H1 (cell line): ENCODE data around the gene PAXX. TPM values are rescaled to one million over a fixed set of nuclear protein-coding genes. Genes with fewer than 3 reads are reported as not detected.

Experiments
- CTCF ChIA-PET: fragments of 300-600 bp; sonication (Branson Sonifier 250); formaldehyde crosslinking; loops from one replicate; lab custom pipeline; 2021; ENCODE audit not compliant: partially characterized antibody; lab: Charles Lee
- POLR2A ChIA-PET: fragments of 300-600 bp; sonication (Branson Sonifier 250); formaldehyde crosslinking; loops from one replicate; lab custom pipeline; 2021; ENCODE audit warnings: inconsistent platforms; ENCODE audit not compliant: partially characterized antibody; lab: Charles Lee
- DNase-seq, 2 experiments: peaks; one replicate each; pipeline versions ENCODE4 v3.0.0 to v3.0.0-alpha.2; 2010 to 2022; ENCODE audit warnings: low spot score in 2 of 2, low read depth in 1 of 2, mixed read lengths in 1 of 2
- FAIRE-seq: peaks from 2 replicates; lab custom pipeline; 2011; peaks lifted over from hg19 to GRCh38; lab: Jason Lieb, UNC
- H2AFZ ChIP-seq: 2 replicates; pipeline ENCODE4 v1.8.1; 2012; ENCODE audit warnings: low read length, inconsistent platforms
- H2AK5ac ChIP-seq: 2 replicates; pipeline ENCODE4 v1.6.1; 2013; ENCODE audit warnings: low read depth, low read length
- H2BK120ac ChIP-seq: replicated peaks from 2 replicates; pipeline ENCODE3; 2013; ENCODE audit warnings: low read depth, low read length, inconsistent platforms
- H2BK12ac ChIP-seq: 2 replicates; pipeline ENCODE4 v1.6.1; 2013; ENCODE audit warnings: low read depth, low read length
- H2BK15ac ChIP-seq: 2 replicates; pipeline ENCODE4 v1.6.1; 2013; ENCODE audit warnings: low read length
- H2BK20ac ChIP-seq: 2 replicates; pipeline ENCODE4 v1.6.1; 2013; ENCODE audit warnings: low read length
- H2BK5ac ChIP-seq: 2 replicates; pipeline ENCODE4 v1.6.1; 2013; ENCODE audit warnings: low read depth, low read length
- H3K14ac ChIP-seq: 2 replicates; pipeline ENCODE4 v1.6.1; 2013; ENCODE audit warnings: inconsistent platforms; ENCODE audit not compliant: insufficient read length
- H3K18ac ChIP-seq: 2 replicates; pipeline ENCODE4 v1.6.1; 2013; ENCODE audit warnings: low read length; ENCODE audit errors: extremely low read depth
- H3K23ac ChIP-seq: 2 replicates; pipeline ENCODE4 v1.6.1; 2013; ENCODE audit warnings: inconsistent platforms; ENCODE audit not compliant: insufficient read length
- H3K23me2 ChIP-seq: 2 replicates; pipeline ENCODE4 v1.6.1; 2013; ENCODE audit warnings: low read depth, low read length
- H3K27ac ChIP-seq: 2 replicates; pipeline ENCODE4 v1.6.1; 2011; ENCODE audit warnings: low read depth, low read length, inconsistent platforms
- H3K27me3 ChIP-seq, 4 experiments: replicated peaks in 1 of 4; 1 replicate in 1 of 4; 2 replicates in 3 of 4; pipeline versions ENCODE4 v1.6.1 to v1.8.1; 2011 to 2013; ENCODE audit warnings: low read length in 3 of 4, mild to moderate bottlenecking in 3 of 4, inconsistent platforms in 2 of 4, mixed read lengths in 2 of 4, moderate library complexity in 1 of 4; ENCODE audit not compliant: control insufficient read depth in 3 of 4, insufficient read depth in 3 of 4; ENCODE audit errors: extremely low read depth in 1 of 4
- H3K36me3 ChIP-seq, 4 experiments: 2 replicates each; pipeline versions ENCODE4 v1.6.1 to v1.8.1; 2011 to 2013; ENCODE audit warnings: mild to moderate bottlenecking in 4 of 4, low read length in 3 of 4, moderate library complexity in 2 of 4, control low read depth in 1 of 4, inconsistent platforms in 1 of 4; ENCODE audit not compliant: insufficient read depth in 4 of 4, control insufficient read depth in 2 of 4
- H3K4ac ChIP-seq: replicated peaks from 2 replicates; pipeline ENCODE3; 2013; ENCODE audit warnings: low read length, low read depth, mixed read lengths, inconsistent platforms; ENCODE audit not compliant: insufficient read length
- H3K4me1 ChIP-seq, 4 experiments: replicated peaks in 1 of 4; 1 replicate in 1 of 4; 2 replicates in 3 of 4; pipeline versions ENCODE4 v1.6.1 to v1.8.1; 2011 to 2013; ENCODE audit warnings: low read length in 3 of 4, inconsistent platforms in 2 of 4, mixed read lengths in 1 of 4; ENCODE audit not compliant: insufficient read depth in 4 of 4, control insufficient read depth in 3 of 4
- H3K4me2 ChIP-seq, 2 experiments: 2 replicates each; pipeline versions ENCODE4 v1.6.1 to v1.8.1; 2011 to 2013; ENCODE audit warnings: low read depth in 2 of 2, low read length in 2 of 2, control low read depth in 1 of 2, inconsistent platforms in 1 of 2, mild to moderate bottlenecking in 1 of 2; ENCODE audit not compliant: insufficient read depth in 1 of 2
- H3K4me3 ChIP-seq, 4 experiments: fragments of 200-600, 300-600 bp in 1 of 4; sonication (generic), shearing (Covaris generic), sonication (Bioruptor Twin) in 1 of 4; 2 replicates each; pipeline versions ENCODE4 v1.5.1 to v1.8.1; 2011 to 2016; ENCODE audit warnings: low read length in 4 of 4, low read depth in 3 of 4, control low read depth in 2 of 4, inconsistent platforms in 2 of 4, mild to moderate bottlenecking in 2 of 4, mixed read lengths in 1 of 4, moderate library complexity in 1 of 4; ENCODE audit not compliant: insufficient read depth in 2 of 4; ENCODE audit errors: extremely low read depth in 1 of 4
- H3K56ac ChIP-seq: replicated peaks from 2 replicates; pipeline ENCODE3; 2013; ENCODE audit warnings: low read depth, mild to moderate bottlenecking, mixed read lengths, low read length, inconsistent platforms; ENCODE audit not compliant: insufficient read length
- H3K79me1 ChIP-seq: 2 replicates; pipeline ENCODE4 v1.6.1; 2013; ENCODE audit warnings: low read depth, low read length, control low read depth
- H3K79me2 ChIP-seq, 2 experiments: 2 replicates each; pipeline versions ENCODE4 v1.6.1 to v1.8.1; 2012 to 2013; ENCODE audit warnings: low read length in 2 of 2, mild to moderate bottlenecking in 2 of 2, inconsistent platforms in 1 of 2; ENCODE audit not compliant: insufficient read depth in 2 of 2, control insufficient read depth in 1 of 2
- H3K9ac ChIP-seq, 4 experiments: replicated peaks in 1 of 4; 1 replicate in 1 of 4; 2 replicates in 3 of 4; pipeline versions ENCODE4 v1.6.1 to v1.8.1; 2011 to 2013; ENCODE audit warnings: low read depth in 3 of 4, low read length in 3 of 4, control low read depth in 2 of 4, mild to moderate bottlenecking in 2 of 4, moderate library complexity in 2 of 4, inconsistent platforms in 1 of 4; ENCODE audit errors: extremely low read depth in 1 of 4
- H3K9me3 ChIP-seq, 2 experiments: 2 replicates each; pipeline versions ENCODE4 v1.6.1 to v1.8.1; 2012 to 2013; ENCODE audit warnings: mild to moderate bottlenecking in 2 of 2, moderate library complexity in 2 of 2, control low read depth in 1 of 2, inconsistent platforms in 1 of 2, low read depth in 1 of 2, low read length in 1 of 2, mixed read lengths in 1 of 2; ENCODE audit not compliant: insufficient read depth in 2 of 2
- H4K20me1 ChIP-seq, 2 experiments: replicated peaks in 1 of 2; 2 replicates each; pipeline versions ENCODE3 to v1.8.1; 2011 to 2013; ENCODE audit warnings: inconsistent platforms in 2 of 2, low read length in 2 of 2, mild to moderate bottlenecking in 1 of 2; ENCODE audit not compliant: insufficient read depth in 2 of 2, control insufficient read depth in 1 of 2
- H4K5ac ChIP-seq: 2 replicates; pipeline ENCODE4 v1.6.1; 2013; ENCODE audit warnings: low read length, low read depth, mixed read lengths, inconsistent platforms; ENCODE audit not compliant: insufficient read length
- H4K8ac ChIP-seq: 2 replicates; pipeline ENCODE4 v1.8.0; 2013; ENCODE audit warnings: mild to moderate bottlenecking, moderate library complexity, low read length, inconsistent platforms; ENCODE audit not compliant: insufficient read depth; ENCODE audit errors: extremely low read depth
- H4K91ac ChIP-seq: replicated peaks from 2 replicates; pipeline ENCODE3; 2013; ENCODE audit warnings: low read length, mixed read lengths, inconsistent platforms; ENCODE audit not compliant: insufficient read length
- ATF2 ChIP-seq: IDR thresholded peaks from 2 replicates; pipeline ENCODE4 v1.6.1; 2012; ENCODE audit warnings: low read length, inconsistent platforms
- ATF3 ChIP-seq: IDR thresholded peaks from 2 replicates; pipeline ENCODE4 v1.6.1; 2011; ENCODE audit warnings: low read depth, mild to moderate bottlenecking, low read length; ENCODE audit not compliant: insufficient read depth
- BRCA1 ChIP-seq: IDR thresholded peaks from 2 replicates; pipeline ENCODE4 v1.6.1; 2012; ENCODE audit warnings: low read depth, low read length, improper control_type of control experiment
- CHD1 ChIP-seq: IDR thresholded peaks from 2 replicates; pipeline ENCODE4 v1.6.1; 2012; ENCODE audit warnings: low read depth, low read length, improper control_type of control experiment
- FOSL1 ChIP-seq: IDR thresholded peaks from 2 replicates; pipeline ENCODE4 v1.6.1; 2011; ENCODE audit warnings: mild to moderate bottlenecking, low read depth, low read length, moderate library complexity; ENCODE audit not compliant: insufficient read depth
- KDM4A ChIP-seq: IDR thresholded peaks from one replicate; pipeline ENCODE4 v1.7.1; 2012; ENCODE audit warnings: low read depth, mild to moderate bottlenecking, moderate library complexity, low read length, inconsistent platforms; ENCODE audit not compliant: severe bottlenecking
- POLR2AphosphoS5 ChIP-seq: IDR thresholded peaks from 2 replicates; pipeline ENCODE4 v1.6.1; 2011; ENCODE audit warnings: low read depth, low read length
- RAD21 ChIP-seq, 2 experiments: IDR thresholded peaks in 1 of 2; conservative IDR thresholded peaks in 1 of 2; 2 replicates each; pipeline ENCODE4 v1.6.1; 2011; ENCODE audit warnings: low read depth in 2 of 2, low read length in 2 of 2, improper control_type of control experiment in 1 of 2, inconsistent platforms in 1 of 2, mild to moderate bottlenecking in 1 of 2, moderate library complexity in 1 of 2
- RXRA ChIP-seq: IDR thresholded peaks from 2 replicates; pipeline ENCODE4 v1.6.1; 2011; ENCODE audit warnings: low read depth, mild to moderate bottlenecking, low read length, moderate library complexity; ENCODE audit not compliant: insufficient read depth
- USF2 ChIP-seq: IDR thresholded peaks from 2 replicates; pipeline ENCODE4 v1.6.1; 2011; ENCODE audit warnings: low read length, improper control_type of control experiment
- WGBS, 2 experiments: shearing (Covaris generic) in 1 of 2; methylation state at CpG; one replicate each; pipeline versions ENCODE4 v1.1.6 to v1.1.7; 2013 to 2015; ENCODE audit warnings: low lambda C conversion rate in 2 of 2, mixed read lengths in 2 of 2, inconsistent platforms in 1 of 2, low coverage in 1 of 2, missing lambda C conversion rate in 1 of 2; ENCODE audit not compliant: insufficient replicate concordance in 2 of 2, insufficient coverage in 1 of 2, insufficient read length in 1 of 2; ENCODE audit errors: extremely low coverage in 1 of 2, missing lambda C conversion rate in 1 of 2; 5-methylcytosine and 5-hydroxymethylcytosine counted together
- polyA plus RNA-seq, 7 experiments: library from polyadenylated mRNA; depleted of rRNA in 3 of 7; stranded (reverse) in 5 of 7; unstranded in 2 of 7; fragments of >200 nt in 5 of 7; fragments of 200-250 nt in 2 of 7; gene quantifications; 1 replicate in 5 of 7; 2 replicates in 1 of 7; 4 replicates in 1 of 7; pipeline versions ENCODE4 v1.2.1 to v1.2.3, GENCODE V29; 2011 to 2013; ENCODE audit warnings: missing spikeins in 2 of 7, mixed read lengths in 2 of 7
- total RNA-seq: library from RNA; stranded (reverse); fragmentation: NEBNext Ultra II Directional; extraction: Animal tissue kit (Norgen Biotek cat#: 25700); gene quantifications from 2 replicates; pipeline ENCODE4 v1.2.1, GENCODE V29; 2021

The PAXX gene
- total and polyA plus RNA-seq, 2 of the 8 experiments (the other 6 are each of a cell fraction or from before 2014, with no cell fraction given), result 43.4 to 45.9 TPM

GRCh38 chr9:137015540-137015930, 23.3 kb downstream of the PAXX start:
- Histone ChIP-seq H3K36me3 (peaks cover 0 to 13% (median 0%) of the 10 kb centered on the region in 4 experiments; a peak in 1 of 8 replicates), H2BK12ac (no peak overlapping the region), H2BK15ac (no peak overlapping the region), H3K4ac (no peak overlapping the region), H3K27me3 (no peaks in the 10 kb centered on the region; a peak in 1 of 7 replicates), H2BK120ac (no peak overlapping the region), H3K4me3 (no peak overlapping the region), H3K23ac (no peak overlapping the region), H3K9ac (no peak overlapping the region), H3K4me1 (peaks cover 0 to 7% (median under 1%) of the 10 kb centered on the region in 4 experiments; a peak in 2 of 7 replicates), H2BK5ac (no peak overlapping the region), H4K91ac (no peak overlapping the region), H4K5ac (no peak overlapping the region), H3K18ac (no peak overlapping the region), H4K8ac (no peak overlapping the region), H3K79me1 (no peaks in the 10 kb centered on the region), H3K56ac (no peak overlapping the region), H3K27ac (no peak overlapping the region), H3K23me2 (no peaks in the 10 kb centered on the region; the same call in 1 of the 2 replicates), H3K14ac (no peak overlapping the region), H2BK20ac (no peak overlapping the region), H2AFZ (no peak overlapping the region), H3K9me3 (peaks cover 0 to 27% of the 10 kb centered on the region in 2 experiments; a peak in 2 of 4 replicates), H3K79me2 (no peaks in the 10 kb centered on the region), H3K4me2 (no peak overlapping the region), H2AK5ac (no peak overlapping the region), H4K20me1 (no peaks in the 10 kb centered on the region)
- ChIA-PET CTCF (interaction anchor here (1.0 to 2.8 kb wide), 7 partner anchors 11 to 68 kb away, joined by 3 to 11 read pairs (median 5); no protein-coding TSS in a partner anchor), POLR2A (no interaction called here)
- 98% methylated on average over 21 of the region's 25 CpGs; no CpG with 5 or more reads in 1 of the 2 experiments for WGBS, 2 experiments
- DNase-seq (no peak), FAIRE-seq (no peak)
- TF ChIP-seq ATF2, result no peak
- no peak for TF ChIP-seq POLR2AphosphoS5
- TF ChIP-seq FOSL1, result no peak
- TF ChIP-seq KDM4A, result no peak
- no peak for TF ChIP-seq RXRA
- TF ChIP-seq USF2, result no peak
- TF ChIP-seq ATF3, result no peak
- no peak for TF ChIP-seq BRCA1
- no peak for TF ChIP-seq RAD21 (IDR thresholded peaks at IDR 0.05 in 1 of 2, conservative IDR thresholded peaks at IDR 0.05 in 1 of 2; ENCODE audit: low read depth in 2 of 2, low read length in 2 of 2)
- no peak for TF ChIP-seq CHD1
